GM18502 (cell line): ENCODE results near the gene ZNHIT3.
"Not testable (repeated sequence)": the region's sequence is repeated elsewhere in the genome, so short reads cannot be mapped to it uniquely, and the experiment has no call there.

Experiments
- ATAC-seq: cut with Tn5 transposase; IDR thresholded peaks from one replicate; pipeline ENCODE4 v1.9.1; 2021; ENCODE audit warnings: mild to moderate bottlenecking; ENCODE audit not compliant: unreplicated experiment, poor library complexity

The ZNHIT3 gene

DNA sequence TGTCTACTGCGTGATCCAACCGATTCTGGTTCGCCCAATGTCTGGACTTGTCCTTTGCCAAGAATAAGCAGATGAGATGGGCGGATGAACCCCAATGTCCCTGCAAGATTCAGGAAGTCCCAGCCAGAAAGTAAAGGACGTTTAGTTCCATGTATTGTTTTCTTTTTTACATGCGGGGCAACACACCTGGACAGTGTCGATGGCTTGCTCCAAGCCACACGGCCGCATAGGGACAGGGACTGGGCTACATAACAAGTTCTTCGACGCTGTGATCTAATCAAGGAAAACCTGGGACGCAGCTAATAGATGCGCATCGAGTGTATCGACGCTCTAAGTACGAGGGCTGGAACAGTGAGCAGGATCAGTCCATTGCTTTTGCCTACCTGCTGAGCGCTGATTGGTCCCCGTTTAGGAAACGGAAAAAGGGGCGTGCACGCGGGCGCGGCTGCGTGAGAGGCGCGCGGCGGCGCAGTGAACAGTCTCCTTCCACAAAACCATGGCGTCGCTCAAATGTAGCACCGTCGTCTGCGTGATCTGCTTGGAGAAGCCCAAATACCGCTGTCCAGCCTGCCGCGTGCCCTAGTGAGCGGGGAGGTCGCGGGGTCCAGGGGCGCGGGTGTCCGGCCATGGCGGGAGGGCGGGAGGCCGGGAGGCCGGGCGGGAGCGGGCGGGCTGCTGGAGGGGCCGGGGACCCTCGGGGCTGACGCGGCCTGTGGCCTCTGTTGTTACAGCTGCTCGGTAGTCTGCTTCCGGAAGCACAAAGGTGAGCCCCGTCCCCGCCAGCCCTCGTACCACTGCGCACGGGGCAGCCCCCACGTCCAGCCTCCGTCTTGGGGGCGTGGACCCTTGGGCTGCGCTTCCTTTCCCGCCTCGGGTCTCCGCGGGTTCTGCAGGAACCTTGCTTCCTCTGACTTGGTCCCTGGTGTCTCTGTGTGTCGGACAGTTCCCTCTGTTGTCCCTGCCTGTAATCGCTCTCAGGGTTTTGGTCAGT, at the start of gene ZNHIT3:
Gene ZNHIT3, plus strand, starts transcription at position 478 of the 991 bp plus-strand sequence. Its CDS starts 19 bp downstream, at position 497.
- peak; percentile 88 for ATAC-seq

DNA sequence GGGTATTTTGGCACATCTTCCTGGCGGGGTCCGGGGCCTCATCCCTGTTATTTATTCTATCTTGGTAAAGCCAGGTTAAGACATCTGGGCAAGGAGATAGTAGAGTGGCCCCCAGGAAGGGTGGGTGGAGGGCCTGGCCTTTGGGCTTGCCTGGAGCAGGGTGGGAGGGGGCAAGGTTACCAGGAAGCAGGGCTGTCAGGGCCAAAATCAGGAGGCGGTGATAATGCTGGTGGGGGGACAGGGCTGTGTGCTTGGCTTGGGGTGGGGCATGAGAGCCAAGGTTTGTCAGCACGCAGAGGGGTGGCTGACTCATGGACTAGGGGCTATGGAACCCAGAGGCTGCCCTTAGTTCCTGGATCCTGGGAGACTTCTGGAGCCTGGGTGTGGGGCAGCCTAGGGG, 44.7 kb upstream of the ZNHIT3 start:
- not testable (repeated sequence) for ATAC-seq

DNA sequence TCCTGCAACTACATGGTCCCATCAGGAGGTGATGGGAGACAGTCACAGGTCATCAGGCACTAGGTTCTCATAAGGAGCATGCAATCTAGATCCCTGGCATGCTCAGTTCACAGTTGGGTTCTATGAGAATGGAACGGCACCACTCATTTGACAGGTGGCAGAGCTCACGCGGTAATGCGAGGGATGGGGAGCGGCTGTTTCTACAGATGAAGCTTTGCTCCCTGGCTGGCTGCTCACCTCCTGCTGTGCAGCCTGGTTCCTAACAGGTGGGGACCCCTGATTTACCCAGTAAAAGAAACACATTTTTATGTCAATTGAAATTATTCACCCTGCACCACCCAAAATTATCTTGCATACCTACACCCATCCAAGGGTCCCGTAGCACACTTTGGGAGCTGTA, 42.7 kb upstream of the ZNHIT3 start:
- ATAC-seq = no peak

DNA sequence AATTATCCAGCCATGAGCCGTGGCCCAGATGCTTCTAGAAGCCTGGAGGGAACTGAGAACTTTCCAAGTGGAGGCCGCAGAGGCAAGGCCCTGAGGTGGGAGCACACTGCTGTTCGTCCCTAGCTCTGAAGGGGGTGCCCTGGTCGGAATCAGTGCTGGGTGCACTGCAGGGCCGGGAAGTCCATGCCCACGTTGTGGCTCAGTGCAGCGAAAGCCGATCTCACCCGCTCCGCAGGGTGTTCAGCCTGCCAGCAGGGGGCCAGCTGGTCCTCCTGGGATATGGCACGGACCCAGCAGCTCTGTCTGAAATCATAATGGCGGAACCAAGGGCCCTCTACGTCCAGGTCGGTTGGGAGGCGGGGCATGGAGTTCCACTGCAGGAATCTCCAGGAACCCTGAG, 36.5 kb upstream of the ZNHIT3 start:
- ATAC-seq = not testable (repeated sequence)

DNA sequence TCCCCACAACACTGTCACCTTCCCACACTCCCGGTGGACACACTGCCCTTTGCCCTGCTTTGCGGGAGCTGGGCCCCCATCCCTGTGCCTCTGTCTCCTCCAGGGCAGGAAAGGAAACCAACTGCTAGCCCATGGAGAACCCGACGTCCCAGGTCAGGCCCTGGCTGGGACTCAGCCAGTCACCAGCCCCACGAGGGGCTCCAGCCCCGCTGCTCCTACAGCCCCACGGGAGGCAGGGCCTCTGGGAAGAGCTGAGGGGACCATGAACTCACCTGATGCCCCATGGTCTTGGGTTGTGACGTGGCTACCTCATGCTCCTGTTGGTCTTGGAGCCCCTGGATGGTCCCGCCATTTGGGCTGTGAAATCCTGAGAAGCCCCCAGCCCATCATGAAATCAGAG, 33.6 kb upstream of the ZNHIT3 start:
- ATAC-seq = not testable (repeated sequence)

DNA sequence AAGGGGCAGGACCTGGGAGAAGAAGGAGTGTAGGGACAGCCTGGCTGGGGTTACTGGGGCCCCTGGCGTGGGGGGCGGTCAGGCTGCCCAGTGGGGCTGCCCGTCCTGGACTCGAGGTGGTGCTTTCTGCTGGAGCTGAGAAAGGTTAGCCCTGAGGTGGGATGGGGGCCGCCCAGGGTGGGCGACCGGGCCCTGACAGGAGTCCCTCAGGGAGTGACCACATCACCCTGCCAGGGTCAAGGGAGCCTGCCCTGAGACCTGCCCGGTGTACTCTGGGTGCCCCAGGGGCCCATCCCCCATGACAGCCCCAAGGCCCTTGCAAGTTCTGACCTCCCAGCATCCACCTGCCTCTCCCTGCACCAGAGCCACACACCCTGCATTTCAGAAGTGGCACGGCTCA, 28.8 kb upstream of the ZNHIT3 start:
- ATAC-seq = not testable (repeated sequence)

DNA sequence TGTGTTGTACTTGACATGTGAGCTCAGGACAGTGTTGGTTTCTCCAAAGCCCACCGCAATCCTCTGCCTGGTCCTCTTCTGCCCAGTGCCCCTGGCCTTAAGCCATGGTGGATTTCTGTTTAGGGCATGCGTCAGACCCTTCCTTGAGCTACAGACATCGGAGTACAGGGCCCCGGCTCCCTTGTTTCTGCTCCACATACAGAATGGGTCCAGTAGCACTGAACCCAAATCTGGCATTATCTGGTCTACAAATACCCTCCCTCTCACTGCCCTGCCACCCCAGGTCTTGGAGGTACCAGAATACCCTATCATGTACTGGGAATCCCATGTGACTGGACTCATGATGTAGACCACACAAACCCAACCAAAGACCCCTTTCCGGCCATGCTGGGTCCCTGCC, 27.4 kb upstream of the ZNHIT3 start:
- no peak for ATAC-seq

DNA sequence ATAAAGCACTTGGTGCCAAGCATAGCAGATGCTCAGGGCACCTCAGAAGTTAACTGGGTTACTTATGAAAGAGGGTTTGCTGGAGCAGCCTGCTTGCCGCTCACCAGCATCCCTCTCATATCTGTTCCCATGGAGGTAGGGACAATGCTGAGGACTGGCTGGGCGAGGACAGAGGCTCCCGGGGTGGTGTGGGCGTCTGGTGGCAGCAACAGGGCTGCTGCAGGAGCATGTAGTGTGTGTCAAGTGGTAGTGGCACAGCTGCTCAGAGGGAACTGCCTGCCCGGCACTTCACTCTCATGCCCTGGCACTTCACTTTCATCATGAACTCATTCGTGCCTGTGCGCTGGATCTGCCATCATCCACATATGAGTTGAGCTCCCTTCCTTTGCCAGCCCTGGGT, 26.9 kb upstream of the ZNHIT3 start:
- ATAC-seq = no peak

DNA sequence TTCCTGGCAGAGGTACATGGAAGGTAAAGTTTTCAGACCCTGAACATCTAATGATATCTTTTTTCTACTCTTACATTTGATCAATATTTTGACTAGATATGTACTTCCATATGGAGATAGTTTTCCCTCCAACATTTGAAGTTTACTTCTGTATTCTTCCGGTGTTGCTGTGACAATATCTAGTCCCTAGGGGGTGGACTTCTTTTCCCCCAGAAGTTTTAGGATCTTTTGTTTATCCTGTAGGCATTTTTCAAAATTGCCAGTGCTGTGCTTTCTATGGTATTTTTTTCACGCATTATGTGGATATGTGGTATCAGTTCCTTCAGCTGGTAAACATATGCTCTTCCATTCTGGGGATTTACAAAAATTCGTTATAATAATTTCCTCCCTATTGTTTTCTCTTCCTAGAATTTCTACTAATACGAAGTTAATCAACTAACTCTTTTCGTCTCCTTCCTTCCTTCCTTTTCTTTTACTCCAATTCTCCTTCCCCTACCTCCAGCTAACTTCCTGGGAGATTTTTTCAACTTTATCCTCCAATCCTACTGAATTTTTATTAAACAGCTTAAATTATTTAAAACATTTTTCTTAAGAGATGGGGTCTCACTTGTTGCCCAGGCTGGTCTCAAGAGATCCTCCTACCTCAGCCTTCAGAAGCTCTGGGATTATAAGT, 26.1 kb upstream of the ZNHIT3 start:
- ATAC-seq = no peak

DNA sequence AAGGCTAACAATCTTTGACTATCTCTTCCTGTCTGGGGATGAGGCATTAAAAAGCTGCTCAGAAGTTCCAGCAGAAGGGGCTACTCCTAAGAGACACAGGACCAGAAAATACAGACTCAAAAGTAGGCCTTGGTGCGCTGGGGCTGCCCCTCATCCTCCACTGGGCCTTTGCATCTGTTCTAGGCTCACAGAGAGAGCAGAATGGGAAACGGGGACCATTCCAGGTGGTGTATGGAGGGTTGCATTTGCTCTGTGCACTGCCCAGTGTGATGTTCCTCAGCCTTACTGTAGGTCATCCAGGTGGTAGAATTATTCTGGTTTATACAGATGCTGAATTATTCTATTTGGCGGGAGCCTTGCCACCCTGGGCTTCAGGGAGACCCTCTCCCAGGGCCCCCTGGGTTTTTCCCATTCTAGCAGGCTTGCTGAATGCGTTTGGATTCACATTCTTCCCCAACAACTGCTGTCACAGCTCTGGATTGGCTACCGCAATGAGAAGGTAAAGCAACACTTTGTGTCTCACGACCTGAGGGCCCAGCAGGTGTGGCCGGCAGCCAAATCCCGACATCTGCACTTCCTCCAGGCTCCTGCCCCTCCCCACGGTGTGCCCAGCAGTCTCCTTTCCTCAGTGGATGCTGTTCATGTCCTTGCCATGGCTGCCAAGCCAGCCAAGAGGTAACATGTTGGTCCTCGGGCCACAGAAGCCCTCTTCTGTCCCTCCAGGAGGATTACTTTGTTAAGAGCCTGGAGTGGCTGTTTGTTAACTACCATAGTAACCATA, 25.0 kb upstream of the ZNHIT3 start:
- no peak for ATAC-seq

DNA sequence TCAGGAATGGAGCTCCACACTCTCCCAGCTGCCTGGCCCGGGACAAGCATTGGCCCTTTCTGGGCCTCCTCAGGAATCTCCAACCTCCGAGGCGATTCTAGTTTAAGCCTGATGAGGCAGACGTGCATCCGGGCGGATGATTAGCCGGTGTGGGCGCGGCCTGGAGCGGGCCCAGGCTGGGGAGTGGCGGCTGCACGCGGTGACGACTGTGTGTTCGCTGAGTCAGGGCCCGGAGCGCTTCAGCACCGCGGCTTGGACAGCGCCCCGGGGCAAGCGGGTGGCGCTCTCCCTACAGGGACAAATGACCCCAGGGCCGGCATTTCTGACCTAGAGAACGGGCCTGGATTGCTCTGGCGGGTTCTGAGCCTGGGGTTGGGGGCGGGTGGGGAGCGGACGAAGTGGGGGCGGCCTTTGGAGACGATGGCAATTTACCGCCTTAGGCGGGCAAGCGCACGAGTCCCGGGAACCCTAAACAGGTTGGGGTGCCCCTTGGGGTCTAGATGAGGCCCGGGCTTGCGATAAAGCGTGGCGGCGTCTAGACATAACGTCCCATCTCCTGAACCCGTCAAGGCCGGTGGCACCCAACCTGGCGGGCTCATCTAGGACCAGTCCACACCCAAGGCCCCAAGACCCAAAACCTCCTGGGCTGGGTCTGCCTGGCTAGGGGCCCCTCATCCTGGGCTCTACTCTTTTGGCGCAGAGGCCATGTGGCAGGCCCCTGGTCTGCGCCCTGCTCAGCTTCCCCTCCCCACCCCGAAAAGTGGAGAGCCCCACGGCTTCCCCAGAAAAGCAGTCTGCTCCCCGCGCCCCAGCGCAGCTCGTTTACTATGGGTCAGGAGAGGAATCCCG, 22.3 kb upstream of the ZNHIT3 start:
- no peak for ATAC-seq

DNA sequence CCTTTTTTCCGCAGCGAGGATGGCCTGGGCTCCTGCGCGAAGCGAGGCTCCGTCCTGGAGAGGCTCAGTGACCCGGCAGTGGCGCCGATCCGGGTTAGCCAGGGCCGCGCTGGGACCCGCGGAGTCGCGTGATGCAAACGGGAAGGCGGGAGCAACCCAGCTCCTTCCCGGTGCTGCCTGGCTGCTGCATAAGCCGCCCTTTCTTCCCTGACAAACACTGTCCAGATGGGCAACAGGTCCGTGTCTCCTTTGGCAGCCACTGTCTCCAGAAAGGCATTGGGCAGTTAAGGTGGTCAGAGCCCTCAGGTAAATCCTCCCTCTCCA, 21.8 kb upstream of the ZNHIT3 start:
- ATAC-seq = no peak

DNA sequence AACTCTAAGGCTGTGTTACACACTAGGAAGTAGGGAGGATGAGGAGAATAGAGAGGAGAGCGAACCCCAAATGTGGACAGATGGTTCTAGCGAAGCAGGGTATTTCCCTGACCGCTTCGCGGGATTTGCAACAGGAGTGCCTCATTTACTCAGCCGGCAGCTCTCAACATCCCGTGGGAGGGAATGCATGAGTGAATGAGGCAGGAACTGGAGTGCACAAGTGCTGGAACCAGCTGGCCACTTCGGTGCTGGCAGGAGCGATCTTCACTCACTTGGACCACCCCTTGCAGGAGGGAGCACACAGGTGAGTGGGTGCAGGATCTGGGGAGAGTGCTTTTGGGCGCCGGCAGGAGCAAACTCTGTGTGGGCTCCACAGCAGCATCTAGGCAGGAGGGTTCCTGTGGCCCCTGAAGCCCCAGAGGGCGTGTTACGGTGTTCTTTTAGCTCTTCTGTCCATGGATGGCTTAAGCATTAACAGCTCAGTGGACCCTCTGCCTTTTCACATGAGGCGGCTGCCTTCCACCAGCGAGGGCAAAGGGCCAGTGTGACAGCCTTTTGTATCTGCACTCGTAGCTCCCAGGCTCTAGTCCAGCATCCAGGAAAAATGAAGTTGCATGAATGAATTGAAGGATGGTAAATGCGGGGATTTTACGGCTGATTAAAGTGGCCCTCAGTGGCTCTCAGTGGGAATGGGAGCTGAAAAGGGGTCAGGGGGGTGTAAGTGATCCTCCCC, 17.4 kb upstream of the ZNHIT3 start:
- no peak for ATAC-seq

DNA sequence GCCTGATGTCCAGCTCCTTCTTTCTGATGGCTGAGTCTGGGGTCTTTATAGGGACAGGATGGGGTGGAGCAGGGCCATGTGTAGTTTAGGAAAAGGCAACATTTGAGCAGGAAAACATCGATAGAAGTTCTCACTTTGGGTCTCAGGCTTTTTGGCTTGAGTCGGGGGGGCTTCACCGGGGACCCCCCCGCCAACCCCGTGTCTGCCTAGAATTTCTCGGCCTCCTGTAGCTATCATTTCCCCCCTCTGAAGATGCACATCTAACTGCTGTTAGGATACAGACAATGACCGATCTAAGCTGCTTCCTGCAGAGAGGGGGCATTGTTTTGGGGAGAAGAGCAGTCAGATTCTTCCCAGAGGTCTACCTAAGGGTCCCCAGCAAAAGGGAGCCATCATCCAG, 16.7 kb upstream of the ZNHIT3 start:
- ATAC-seq = no peak

DNA sequence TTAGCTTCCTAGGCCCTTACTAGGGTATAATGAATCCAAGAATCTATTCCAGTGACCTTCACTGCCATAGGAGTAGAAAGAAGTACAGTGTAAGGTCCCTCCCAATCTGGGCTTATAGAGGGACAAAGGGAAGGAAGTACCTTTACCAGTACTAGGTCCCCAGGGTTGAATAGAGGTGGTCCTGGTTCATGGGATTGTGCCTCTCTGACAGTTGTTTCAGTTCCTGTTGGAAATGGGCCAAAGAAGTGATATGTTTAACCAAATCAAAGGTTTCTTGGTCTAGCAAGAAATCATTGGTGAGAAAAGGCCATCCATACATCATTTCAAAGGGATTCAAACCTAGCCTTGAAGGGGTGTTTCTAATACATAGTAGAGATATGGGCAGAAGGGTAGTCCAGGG, 16.0 kb upstream of the ZNHIT3 start:
- ATAC-seq = no peak

DNA sequence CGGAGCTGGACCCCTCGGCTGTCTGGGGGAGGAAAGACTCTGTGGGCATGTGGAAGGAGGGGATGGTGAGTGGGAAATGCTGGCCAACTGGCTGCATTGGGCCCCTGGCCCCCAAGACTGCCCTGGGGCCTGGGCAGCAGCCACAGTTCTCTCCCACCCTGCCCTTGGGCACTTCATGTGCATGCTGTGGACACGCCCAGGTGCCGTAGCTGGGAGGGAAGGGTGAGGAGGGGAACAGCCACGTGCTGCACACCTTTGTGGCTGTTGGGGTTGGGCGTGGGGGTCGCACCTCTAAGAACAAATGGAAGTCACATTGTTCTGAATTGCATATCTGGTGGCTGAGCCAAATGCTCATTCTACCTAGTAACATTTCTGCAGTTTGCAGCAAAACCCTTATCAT, 11.9 kb upstream of the ZNHIT3 start:
- no peak for ATAC-seq

DNA sequence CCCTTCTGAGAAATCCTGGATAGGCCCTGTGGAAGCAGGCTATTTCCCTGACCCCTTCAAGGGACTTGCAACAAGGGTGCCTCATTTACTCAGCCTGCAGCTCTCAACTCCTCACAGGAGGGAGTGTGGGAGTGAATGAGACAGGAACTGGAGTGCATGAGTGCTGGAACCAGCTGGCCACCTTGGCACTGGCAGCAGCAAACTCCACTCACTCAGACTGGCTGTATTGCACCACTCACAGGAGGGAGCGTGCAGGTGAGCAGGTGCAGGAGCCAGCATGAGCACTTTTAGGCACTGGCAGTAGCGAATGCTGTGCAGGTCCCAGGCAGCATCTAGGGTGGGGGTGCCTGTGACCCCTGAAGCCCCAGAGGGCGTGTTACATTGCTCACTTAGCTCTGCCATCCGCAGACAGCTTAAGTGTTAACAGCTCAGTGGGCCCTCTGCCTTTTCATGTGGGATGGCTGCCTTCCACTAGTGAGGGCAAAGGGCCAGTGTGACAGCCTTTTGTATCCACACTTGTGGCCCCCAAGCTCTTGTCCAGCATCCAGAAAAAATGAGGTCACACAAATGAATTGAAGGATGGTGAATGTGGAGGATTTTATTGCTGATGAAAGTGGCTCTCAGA, 11.0 kb upstream of the ZNHIT3 start:
- ATAC-seq = no peak

DNA sequence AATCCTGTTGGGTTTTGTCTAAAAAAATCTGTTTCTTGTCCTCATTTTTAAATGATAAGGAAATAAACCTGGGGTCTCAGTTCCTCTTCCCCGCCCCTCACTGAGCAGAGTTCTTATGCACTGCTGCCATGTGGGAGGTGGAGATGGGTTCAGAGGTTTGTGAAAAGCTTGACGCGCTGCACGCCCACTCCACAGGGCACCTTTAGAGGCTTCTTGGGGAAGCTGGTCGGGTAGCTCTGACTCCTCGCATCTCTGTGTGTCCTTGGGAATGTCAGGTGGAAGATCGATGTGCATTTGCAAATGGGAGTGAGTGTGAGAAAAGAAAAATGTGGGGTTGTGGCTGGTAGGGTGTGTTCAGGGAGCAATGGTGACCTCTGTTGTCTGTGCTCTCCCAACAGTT, 4.7 kb upstream of the ZNHIT3 start:
- no peak for ATAC-seq
